ENCODE results near the gene SEC11C. TPM values are rescaled to one million over a fixed set of nuclear protein-coding genes. Genes with fewer than 3 reads are reported as not detected.

SEC11C gene
- total RNA-seq, 1 experiment from 2014 or later = 38.0 TPM

- no peak overlapping the region for H4K91ac ChIP-seq (ENCODE audit: insufficient read length, low read depth, low read length)
- peaks cover 14 to 18% of the 10 kb centered on the region in 2 experiments for H3K4me1 Mint-ChIP-seq
- no peak overlapping the region for H3K56ac ChIP-seq (ENCODE audit: insufficient read length, low read depth, low read length)
- peaks cover 7% of the 10 kb centered on the region; the same call in 1 of the 2 replicates for H3K79me2 ChIP-seq (ENCODE audit: insufficient read depth, low read length)
- H3K4ac ChIP-seq (ENCODE audit: low read depth, low read length) = no peak overlapping the region
- H4K20me1 ChIP-seq (ENCODE audit: control insufficient read depth, insufficient read depth, insufficient read length) = no peaks in the 10 kb centered on the region
- no peak for TF ChIP-seq CTCF (conservative IDR thresholded peaks at IDR 0.05)
- no peak overlapping the region for H2BK20ac ChIP-seq (ENCODE audit: low read depth, low read length, poor library complexity, severe bottlenecking)
- no peak overlapping the region for H2BK120ac ChIP-seq (ENCODE audit: low read depth, low read length, poor library complexity, severe bottlenecking)
- H3K14ac ChIP-seq (ENCODE audit: insufficient read depth, low read length) = no peak overlapping the region
- no peak overlapping the region for H3K9ac ChIP-seq (ENCODE audit: extremely low read depth, insufficient read length, low read length)
- no peak for DNase-seq
- no peak overlapping the region for H4K5ac ChIP-seq (ENCODE audit: insufficient read length, low read depth, low read length)
- H2AFZ ChIP-seq (ENCODE audit: low read length) = no peak overlapping the region
- no peaks in the 10 kb centered on the region for H3K9me3 ChIP-seq (ENCODE audit: control insufficient read depth, low read depth, low read length)
- H3T11ph ChIP-seq (ENCODE audit: low read length) = no peak overlapping the region
- H3K23me2 ChIP-seq (ENCODE audit: insufficient read length, low read depth, low read length, poor library complexity, severe bottlenecking) = peaks cover 8% of the 10 kb centered on the region
- no peak overlapping the region for H2AK5ac ChIP-seq (ENCODE audit: insufficient read length, low read length)
- no peak overlapping the region for H3K27ac Mint-ChIP-seq
- no peak overlapping the region for H4K8ac ChIP-seq (replicated peaks; ENCODE audit: insufficient read length, low read depth, low read length)
- H3K23ac ChIP-seq (ENCODE audit: insufficient read length, low read depth, low read length) = no peak overlapping the region
- no peak overlapping the region for H2BK15ac ChIP-seq (ENCODE audit: low read depth, low read length)
- H3K27me3 Mint-ChIP-seq (ENCODE audit: low read depth) = peaks cover 4% of the 10 kb centered on the region
- no peaks in the 10 kb centered on the region for H3K9me3 Mint-ChIP-seq
- no peak overlapping the region for H2BK12ac ChIP-seq (ENCODE audit: insufficient read length, low read depth, low read length)
- no peaks in the 10 kb centered on the region for H3K36me3 Mint-ChIP-seq (ENCODE audit: insufficient read depth in 1 of 3, low read depth in 3 of 3)
- peak overlapping the region; percentile 94 to 97 for H3K4me3 Mint-ChIP-seq
- WGBS (ENCODE audit: extremely low coverage, insufficient read length, low lambda C conversion rate) = no CpG with 5 or more reads among the region's 1 CpG
- H3K18ac ChIP-seq (ENCODE audit: insufficient read length, low read depth, low read length) = no peak overlapping the region
- H3K4me2 ChIP-seq (ENCODE audit: insufficient read depth, insufficient read length, low read length) = peak overlapping the region; percentile 86
- H2BK5ac ChIP-seq (ENCODE audit: insufficient read length, low read length) = no peak overlapping the region
- no peaks in the 10 kb centered on the region; the same call in 1 of the 2 replicates for H3K4me1 ChIP-seq (ENCODE audit: insufficient read depth, low read length)
- H3K27ac ChIP-seq (ENCODE audit: insufficient read length, low read depth, low read length) = no peak overlapping the region
- no peaks in the 10 kb centered on the region for H3K27me3 ChIP-seq (ENCODE audit: insufficient read depth, low read length)
- no peaks in the 10 kb centered on the region for H3K79me1 ChIP-seq (ENCODE audit: insufficient read depth, low read depth, low read length, poor library complexity, severe bottlenecking)
These were observed 1.8 kb downstream of the SEC11C start for GRCh38 chr18:59141294-59142068.

Measured in H9 (cell line).